MM.1S (cell line): ENCODE results near the gene NCAN.

ENCODE experiments used
- DNase-seq: peaks from one replicate; pipeline ENCODE4 v3.0.0-alpha.2; 2015
- H2AFZ ChIP-seq: fragments of 300-600 bp; sonication (generic); 2 replicates; pipeline ENCODE4 v1.6.0; 2016; ENCODE audit warnings: antibody characterized with exemption, low read length
- H3F3A ChIP-seq: fragments of 300-600 bp; sonication (generic); 2 replicates; pipeline ENCODE4 v1.6.1; 2016; ENCODE audit warnings: mild to moderate bottlenecking, antibody characterized with exemption, low read length, moderate library complexity, mixed read lengths; ENCODE audit not compliant: insufficient read depth
- H3K27ac ChIP-seq: fragments of 300-600 bp; sonication (generic); 2 replicates; pipeline ENCODE4 v1.5.1; 2016; ENCODE audit warnings: mild to moderate bottlenecking, low read length
- H3K27me3 ChIP-seq: fragments of 300-600 bp; sonication (generic); replicated peaks from 2 replicates; pipeline ENCODE4 v1.6.0; 2016; ENCODE audit warnings: low read length; ENCODE audit not compliant: insufficient read depth
- H3K36me3 ChIP-seq: fragments of 300-600 bp; sonication (generic); replicated peaks from 2 replicates; pipeline ENCODE4 v1.6.1; 2016; ENCODE audit warnings: mild to moderate bottlenecking, low read length, mixed read lengths; ENCODE audit not compliant: insufficient read depth
- H3K4me1 ChIP-seq: fragments of 300-600 bp; sonication (generic); 2 replicates; pipeline ENCODE4 v1.6.1; 2016; ENCODE audit warnings: low read length, mixed read lengths
- H3K4me2 ChIP-seq: fragments of 300-600 bp; sonication (generic); 2 replicates; pipeline ENCODE4 v1.6.0; 2016; ENCODE audit warnings: low read depth, low read length
- H3K4me3 ChIP-seq: fragments of 300-600 bp; sonication (generic); 2 replicates; pipeline ENCODE4 v1.5.1; 2016; ENCODE audit warnings: low read length, mixed read lengths
- H3K79me2 ChIP-seq: fragments of 300-600 bp; sonication (generic); 2 replicates; pipeline ENCODE4 v1.6.1; 2016; ENCODE audit warnings: mixed run types, low read length, mixed read lengths
- H3K9ac ChIP-seq: fragments of 300-600 bp; sonication (generic); 2 replicates; pipeline ENCODE4 v1.6.1; 2016; ENCODE audit warnings: low read length, mixed read lengths
- H3K9me2 ChIP-seq: fragments of 300-600 bp; sonication (generic); replicated peaks from 2 replicates; pipeline ENCODE4 v1.6.1; 2016; ENCODE audit warnings: mild to moderate bottlenecking, low read length, mixed read lengths; ENCODE audit not compliant: insufficient read depth
- H3K9me3 ChIP-seq: fragments of 300-600 bp; sonication (generic); replicated peaks from 2 replicates; pipeline ENCODE4 v1.6.1; 2016; ENCODE audit warnings: mild to moderate bottlenecking, low read length, mixed read lengths; ENCODE audit not compliant: insufficient read depth
- H4K20me1 ChIP-seq: fragments of 300-600 bp; sonication (generic); 2 replicates; pipeline ENCODE4 v1.6.1; 2016; ENCODE audit warnings: mild to moderate bottlenecking, low read length, moderate library complexity, mixed read lengths; ENCODE audit not compliant: insufficient read depth
- CTCF ChIP-seq: fragments of 300-600 bp; sonication (generic); IDR thresholded peaks from 2 replicates; pipeline ENCODE4 v1.5.1; 2016; ENCODE audit warnings: antibody characterized with exemption, low read length, mixed read lengths
- EZH2 ChIP-seq: fragments of 300-600 bp; sonication (generic); optimal IDR thresholded peaks from 2 replicates; pipeline ENCODE3; 2017; ENCODE audit warnings: low read depth, mild to moderate bottlenecking, antibody characterized with exemption, low read length, mixed read lengths
- EZH2phosphoT487 ChIP-seq: fragments of 300-600 bp; sonication (generic); IDR thresholded peaks from 2 replicates; pipeline ENCODE4 v1.6.1; 2018; ENCODE audit warnings: antibody characterized with exemption, low read length

Gene NCAN

GRCh38 chr19:19207637-19208572 is 3.9 kb upstream of the NCAN start:
- H3K36me3 ChIP-seq: no peaks in the 10 kb centered on the region
- H3K27ac ChIP-seq: no peak overlapping the region
- H3K27me3 ChIP-seq: peaks cover 55% of the 10 kb centered on the region
- H4K20me1 ChIP-seq: no peaks in the 10 kb centered on the region
- no peak for TF ChIP-seq CTCF
- TF ChIP-seq EZH2phosphoT487: no peak
- TF ChIP-seq EZH2: no peak
- H3K79me2 ChIP-seq: peaks cover 3% of the 10 kb centered on the region
- no peak for DNase-seq
- H3K9ac ChIP-seq: no peak overlapping the region
- no peaks in the 10 kb centered on the region for H3K9me3 ChIP-seq
- no peaks in the 10 kb centered on the region for H3K4me1 ChIP-seq
- no peak overlapping the region for H3K4me3 ChIP-seq
- H3F3A ChIP-seq: no peaks in the 10 kb centered on the region
- no peaks in the 10 kb centered on the region for H3K9me2 ChIP-seq
- no peak overlapping the region for H3K4me2 ChIP-seq
- no peak overlapping the region for H2AFZ ChIP-seq

- H4K20me1 ChIP-seq: no peaks in the 10 kb centered on the region
- H3K4me3 ChIP-seq: no peak overlapping the region
- no peaks in the 10 kb centered on the region for H3K4me1 ChIP-seq
- H3K27ac ChIP-seq: no peak overlapping the region
- H3K4me2 ChIP-seq: no peak overlapping the region
- no peak for DNase-seq
- H3K27me3 ChIP-seq: peaks cover 70% of the 10 kb centered on the region
- H3K9me2 ChIP-seq: no peaks in the 10 kb centered on the region
- no peak overlapping the region for H2AFZ ChIP-seq
- H3K9me3 ChIP-seq: no peaks in the 10 kb centered on the region
- H3K79me2 ChIP-seq: no peaks in the 10 kb centered on the region
- TF ChIP-seq EZH2phosphoT487: no peak
- no peak for TF ChIP-seq CTCF
- TF ChIP-seq EZH2: no peak
- no peaks in the 10 kb centered on the region for H3F3A ChIP-seq
- H3K9ac ChIP-seq: no peak overlapping the region
- no peaks in the 10 kb centered on the region for H3K36me3 ChIP-seq
Measured at GRCh38 chr19:19209372-19209771, 2.4 kb upstream of the NCAN start.

- Histone ChIP-seq H3K27ac (no peak overlapping the region), H3K36me3 (no peaks in the 10 kb centered on the region), H3K79me2 (no peaks in the 10 kb centered on the region), H3K4me1 (no peaks in the 10 kb centered on the region), H2AFZ (no peak overlapping the region), H3K4me3 (no peak overlapping the region), H3K27me3 (peaks cover 72% of the 10 kb centered on the region), H3K9me2 (no peaks in the 10 kb centered on the region), H3K4me2 (no peak overlapping the region), H3K9ac (no peak overlapping the region), H3F3A (no peaks in the 10 kb centered on the region), H3K9me3 (no peaks in the 10 kb centered on the region), H4K20me1 (no peaks in the 10 kb centered on the region)
- DNase-seq: no peak
- TF ChIP-seq EZH2phosphoT487 (no peak), CTCF (no peak), EZH2 (no peak)
Measured at GRCh38 chr19:19212916-19213315, 1.2 kb downstream of the NCAN start.
